SIG-M5 treated with dmso at 0.1 percent for 504 hours (cell line): ENCODE results near the gene NOTCH1.

ENCODE experiments used
- DNase-seq: peaks from one replicate; lab custom pipeline; 2025; ENCODE audit not compliant: unreplicated experiment; lab: John Stamatoyannopoulos, UW

Gene NOTCH1

GRCh38 chr9:136486131-136486530 lies 59.7 kb downstream of the NOTCH1 start:
- no peak for DNase-seq

GRCh38 chr9:136485049-136486045 lies 60.5 kb downstream of the NOTCH1 start:
- DNase-seq, result peak; percentile 75

GRCh38 chr9:136484153-136485048 lies 61.4 kb downstream of the NOTCH1 start:
- peak; percentile 10 for DNase-seq

- peak; percentile 71 for DNase-seq
Observed at GRCh38 chr9:136483589-136484152, 62.2 kb downstream of the NOTCH1 start.

- peak; percentile 96 for DNase-seq
Observed at GRCh38 chr9:136482793-136483588, 62.9 kb downstream of the NOTCH1 start, which contains the start of gene SEC16A. Gene SEC16A, minus strand, starts transcription at chr9:136483040. Its CDS starts 5,425 bp downstream, at chr9:136477615.

- peak; percentile 76 for DNase-seq
Observed at GRCh38 chr9:136482046-136482792, 63.6 kb downstream of the NOTCH1 start.

GRCh38 chr9:136481558-136481957 lies 64.3 kb downstream of the NOTCH1 start:
- no peak for DNase-seq

- DNase-seq, result no peak
Observed at GRCh38 chr9:136476369-136477150, 69.3 kb downstream of the NOTCH1 start.

GRCh38 chr9:136474974-136475865 lies 70.6 kb downstream of the NOTCH1 start:
- DNase-seq, result no peak

GRCh38 chr9:136474021-136474640 lies 71.7 kb downstream of the NOTCH1 start:
- DNase-seq, result no peak

- DNase-seq, result no peak
Observed at GRCh38 chr9:136473354-136473721, 72.5 kb downstream of the NOTCH1 start.

- DNase-seq, result no peak
Observed at GRCh38 chr9:136472640-136473353, 73.1 kb downstream of the NOTCH1 start.

GRCh38 chr9:136471802-136472487 lies 73.9 kb downstream of the NOTCH1 start:
- DNase-seq, result no peak

GRCh38 chr9:136470792-136471469 lies 74.9 kb downstream of the NOTCH1 start:
- DNase-seq, result no peak

- DNase-seq, result no peak
Observed at GRCh38 chr9:136470356-136470755, 75.5 kb downstream of the NOTCH1 start.

- no peak for DNase-seq
Observed at GRCh38 chr9:136467766-136468165, 78.1 kb downstream of the NOTCH1 start.
